WTC11 (cell line): ENCODE results near the gene PITX1. TPM values are rescaled to one million over a fixed set of nuclear protein-coding genes. Genes with fewer than 3 reads are reported as not detected.

Source experiments
- ATF1 ChIP-seq: sonication (generic); formaldehyde crosslinking; IDR thresholded peaks from 2 replicates; pipeline ENCODE4 v1.8.1; 2023; ENCODE audit warnings: mild to moderate bottlenecking, moderate library complexity, missing genetic modification reagents
- ATF2 ChIP-seq: sonication (generic); formaldehyde crosslinking; IDR thresholded peaks from 2 replicates; pipeline ENCODE4 v1.8.1; 2022; ENCODE audit warnings: low read depth, missing genetic modification reagents, borderline replicate concordance
- CTCF ChIP-seq: fragments of 200-600 bp; IDR thresholded peaks from 2 replicates; pipeline ENCODE4 v1.8.0; 2022; ENCODE audit warnings: antibody characterized with exemption
- ESRRA ChIP-seq: sonication (generic); formaldehyde crosslinking; IDR thresholded peaks from 2 replicates; pipeline ENCODE4 v1.8.1; 2022; ENCODE audit warnings: mild to moderate bottlenecking, missing genetic modification reagents, borderline replicate concordance
- FOXP4 ChIP-seq: sonication (generic); formaldehyde crosslinking; IDR thresholded peaks from 2 replicates; pipeline ENCODE4 v1.8.0; 2022; ENCODE audit warnings: mild to moderate bottlenecking, missing genetic modification reagents
- IRF1 ChIP-seq: sonication (generic); formaldehyde crosslinking; IDR thresholded peaks from 2 replicates; pipeline ENCODE4 v1.8.0; 2023; ENCODE audit warnings: missing genetic modification reagents
- JUN ChIP-seq: sonication (generic); formaldehyde crosslinking; IDR thresholded peaks from 2 replicates; pipeline ENCODE4 v1.8.0; 2023; ENCODE audit warnings: mild to moderate bottlenecking, missing genetic modification reagents
- MAX ChIP-seq: sonication (generic); formaldehyde crosslinking; IDR thresholded peaks from 2 replicates; pipeline ENCODE4 v1.8.0; 2022; ENCODE audit warnings: mild to moderate bottlenecking, missing genetic modification reagents
- MXD4 ChIP-seq: fragments of 250-450 bp; sonication (Bioruptor Pico); IDR thresholded peaks from 2 replicates; pipeline ENCODE4 v1.8.0; 2021; ENCODE audit warnings: mild to moderate bottlenecking, moderate library complexity, borderline replicate concordance
- MYBL2 ChIP-seq: sonication (generic); formaldehyde crosslinking; IDR thresholded peaks from 2 replicates; pipeline ENCODE4 v1.8.1; 2023; ENCODE audit warnings: mild to moderate bottlenecking, moderate library complexity, missing genetic modification reagents
- NFYB ChIP-seq: sonication (generic); formaldehyde crosslinking; conservative IDR thresholded peaks from 2 replicates; pipeline ENCODE4 v1.8.0; 2022; ENCODE audit warnings: low read depth, missing genetic modification reagents
- PRDM15 ChIP-seq: sonication (generic); formaldehyde crosslinking; IDR thresholded peaks from 2 replicates; pipeline ENCODE4 v1.8.0; 2022; ENCODE audit warnings: missing genetic modification reagents
- TCF7 ChIP-seq: sonication (generic); formaldehyde crosslinking; IDR thresholded peaks from 2 replicates; pipeline ENCODE4 v1.8.0; 2022; ENCODE audit warnings: mild to moderate bottlenecking, low read depth, missing genetic modification reagents, moderate library complexity
- TEAD4 ChIP-seq: sonication (generic); formaldehyde crosslinking; IDR thresholded peaks from 2 replicates; pipeline ENCODE4 v1.8.0; 2022; ENCODE audit warnings: mild to moderate bottlenecking, missing genetic modification reagents
- USF1 ChIP-seq: sonication (generic); formaldehyde crosslinking; IDR thresholded peaks from 2 replicates; pipeline ENCODE4 v1.8.0; 2022; ENCODE audit warnings: mild to moderate bottlenecking, missing genetic modification reagents
- ZNF512 ChIP-seq: sonication (generic); formaldehyde crosslinking; IDR thresholded peaks from 2 replicates; pipeline ENCODE4 v1.8.1; 2022; ENCODE audit warnings: missing genetic modification reagents, borderline replicate concordance
- ZNF532 ChIP-seq: fragments of 250-450 bp; sonication (Bioruptor Pico); IDR thresholded peaks from 2 replicates; pipeline ENCODE4 v1.9.0; 2021; ENCODE audit warnings: mild to moderate bottlenecking, borderline replicate concordance
- total RNA-seq: library from RNA; stranded (reverse); gene quantifications from 3 replicates; pipeline ENCODE4 v1.2.3, GENCODE V29; 2021

The PITX1 gene
- total RNA-seq, 1 experiment from 2014 or later: 0.13 TPM

- TF ChIP-seq ZNF532 (CRISPR knock-in tag) (no peak), IRF1 (CRISPR knock-in tag) (no peak), MAX (no peak), TEAD4 (CRISPR knock-in tag) (no peak), MXD4 (CRISPR knock-in tag) (no peak), ESRRA (CRISPR knock-in tag) (no peak), CTCF (no peak), PRDM15 (no peak), TCF7 (no peak), ATF1 (CRISPR knock-in tag) (no peak), ZNF512 (CRISPR knock-in tag) (no peak), JUN (no peak), FOXP4 (CRISPR knock-in tag) (no peak), USF1 (CRISPR knock-in tag) (no peak), NFYB (CRISPR knock-in tag) (no peak), MYBL2 (CRISPR knock-in tag) (no peak), ATF2 (CRISPR knock-in tag) (no peak)
Observed at GRCh38 chr5:135016861-135017290, 17.2 kb downstream of the PITX1 start (continued).
